ENCODE results near the gene YIF1B.
"Not testable (repeated sequence)": the region's sequence is repeated elsewhere in the genome, so short reads cannot be mapped to it uniquely, and the experiment has no call there.

Gene YIF1B, protein sequence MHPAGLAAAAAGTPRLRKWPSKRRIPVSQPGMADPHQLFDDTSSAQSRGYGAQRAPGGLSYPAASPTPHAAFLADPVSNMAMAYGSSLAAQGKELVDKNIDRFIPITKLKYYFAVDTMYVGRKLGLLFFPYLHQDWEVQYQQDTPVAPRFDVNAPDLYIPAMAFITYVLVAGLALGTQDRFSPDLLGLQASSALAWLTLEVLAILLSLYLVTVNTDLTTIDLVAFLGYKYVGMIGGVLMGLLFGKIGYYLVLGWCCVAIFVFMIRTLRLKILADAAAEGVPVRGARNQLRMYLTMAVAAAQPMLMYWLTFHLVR

GRCh38 chr19:38315657-38316476, at the start of gene YIF1B:
Gene YIF1B, minus strand, starts transcription at chr19:38315947. Its CDS starts 30 bp downstream, at chr19:38315917.
- peak; percentile 98 for DNase-seq (ENCODE audit: low read depth)

DNA sequence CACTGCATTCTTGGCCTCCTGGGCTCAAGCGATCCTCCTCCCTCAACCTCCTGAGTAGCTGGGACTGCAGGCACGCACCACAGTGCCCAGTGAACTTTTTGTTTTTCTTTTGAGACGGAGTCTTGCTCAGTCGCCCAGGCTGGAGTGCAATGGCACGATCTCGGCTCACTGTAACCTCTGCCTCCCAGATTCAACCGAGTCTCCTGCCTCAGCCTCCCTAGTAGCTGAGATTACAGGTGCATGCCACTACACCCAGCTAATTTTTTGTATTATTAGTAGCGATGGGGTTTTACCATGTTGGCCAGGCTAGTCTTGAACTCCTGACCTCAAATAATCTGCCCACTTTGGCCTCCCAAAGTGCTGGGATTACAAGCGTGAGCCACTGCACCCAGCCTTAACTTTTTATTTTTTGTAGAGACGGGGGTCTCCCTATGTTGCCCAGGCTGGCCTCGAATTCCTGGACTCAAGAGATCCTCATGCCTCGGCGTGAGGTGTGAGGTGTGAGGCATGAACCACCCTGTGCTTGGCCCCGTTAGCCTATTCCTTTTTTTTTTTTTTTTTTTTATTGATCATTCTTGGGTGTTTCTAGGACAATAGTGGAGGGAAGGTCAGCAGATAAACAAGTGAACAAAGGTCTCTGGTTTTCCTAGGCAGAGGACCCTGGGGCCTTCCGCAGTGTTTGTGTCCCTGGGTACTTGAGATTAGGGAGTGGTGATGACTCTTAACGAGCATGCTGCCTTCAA, 47.4 kb upstream of the YIF1B start:
- DNase-seq (ENCODE audit: low read depth): not testable (repeated sequence)

GRCh38 chr19:38362076-38362945, 46.6 kb upstream of the YIF1B start:
- peak; percentile 69 for DNase-seq (ENCODE audit: low read depth)

- peak; percentile 57 for DNase-seq (ENCODE audit: low read depth)
Measured at GRCh38 chr19:38361633-38362075, 45.9 kb upstream of the YIF1B start.

DNA sequence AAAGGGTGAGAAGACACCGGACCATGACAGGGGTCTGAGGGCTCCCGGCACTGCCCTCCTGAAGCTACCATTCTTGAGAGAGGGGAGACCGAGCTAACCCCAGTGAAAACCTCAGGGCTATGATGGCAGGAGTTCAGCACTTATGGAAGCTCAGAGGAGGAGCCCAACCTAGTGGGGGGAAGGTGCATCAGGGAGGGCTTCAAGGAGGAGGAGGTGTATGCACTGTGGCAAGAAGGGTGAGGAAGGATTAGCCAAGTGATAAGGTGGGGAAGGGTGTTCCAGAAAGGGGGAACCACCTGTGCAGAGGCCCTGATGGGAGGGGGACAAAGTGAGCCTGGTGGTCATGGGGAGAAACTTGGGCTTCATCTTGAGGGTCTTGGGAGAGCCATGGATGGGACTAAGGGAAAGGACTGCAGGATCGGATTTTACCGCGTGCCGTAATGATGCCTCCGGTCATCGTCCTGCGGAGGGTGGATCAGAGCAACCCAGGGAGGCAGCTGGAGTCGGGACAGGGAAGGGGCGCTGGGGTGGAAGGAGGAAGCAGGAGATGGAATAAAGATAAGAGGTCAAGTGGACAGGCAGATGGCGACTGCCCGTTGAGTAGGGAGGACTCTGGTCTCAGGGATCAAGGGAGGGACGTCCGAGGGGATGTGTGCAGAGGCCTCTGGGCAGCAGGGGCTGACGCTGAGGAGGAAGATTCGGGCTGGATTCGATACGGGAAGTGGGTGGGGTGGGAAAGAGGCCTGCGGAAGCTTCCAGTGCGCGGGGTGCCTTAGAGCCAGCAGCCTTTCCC, 45.3 kb upstream of the YIF1B start:
- DNase-seq (ENCODE audit: low read depth): no peak

DNA sequence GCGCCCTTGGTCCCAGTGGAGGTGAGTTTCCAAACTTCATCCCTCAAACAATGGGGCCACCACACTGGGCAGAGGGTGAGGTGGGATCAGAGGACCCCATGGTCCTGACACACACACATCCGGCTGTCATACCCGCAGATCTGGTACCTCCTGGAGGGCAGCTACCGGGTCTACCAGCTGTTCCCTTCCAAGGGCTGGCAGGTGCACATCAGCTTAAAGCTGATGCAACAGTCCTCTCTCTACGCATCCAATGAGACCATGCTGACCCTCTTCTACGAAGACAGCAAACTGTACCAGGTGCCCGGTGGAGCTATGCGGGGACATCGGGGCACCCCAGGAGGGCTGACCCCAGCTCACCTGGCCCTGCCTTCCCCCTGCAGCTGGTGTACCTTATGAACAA, 44.6 kb upstream of the YIF1B start:
- DNase-seq (ENCODE audit: low read depth): no peak

DNA sequence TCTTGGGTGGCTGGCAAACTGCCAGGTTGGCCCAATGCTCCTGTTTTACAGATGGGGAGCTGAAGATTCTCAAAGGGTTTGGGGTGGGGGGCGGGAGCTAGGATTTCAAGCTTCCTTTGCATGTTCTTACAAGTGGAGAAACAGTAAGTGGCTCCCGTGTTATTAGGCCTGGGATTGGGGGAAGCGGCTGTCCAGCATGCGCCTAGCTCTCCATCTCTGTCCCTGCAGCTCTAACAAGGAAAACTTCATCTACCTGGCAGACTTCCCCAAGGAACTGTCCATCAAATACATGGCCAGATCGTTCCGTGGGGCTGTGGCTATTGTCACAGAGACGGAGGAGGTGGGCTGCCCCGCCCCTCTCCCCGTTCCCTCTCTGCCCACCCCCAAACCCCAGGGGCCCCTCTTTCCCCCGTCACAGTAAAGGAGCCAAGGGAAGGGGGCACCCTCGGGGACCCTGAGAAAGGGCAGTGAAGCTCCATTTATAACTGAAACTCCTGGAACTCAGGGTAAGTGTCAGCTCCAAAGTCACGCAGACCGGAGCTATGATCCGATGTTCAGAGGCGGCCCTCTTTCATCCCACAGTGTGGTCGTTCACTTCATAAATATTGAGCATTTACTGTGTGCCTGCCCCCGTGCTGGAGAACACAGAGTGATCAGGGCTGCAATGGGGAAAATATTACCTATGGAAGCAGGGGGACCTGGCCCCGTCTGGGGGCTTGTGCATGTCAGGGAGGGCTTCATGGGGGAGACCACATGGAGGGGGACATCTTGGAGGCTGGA, 43.7 kb upstream of the YIF1B start:
- DNase-seq (ENCODE audit: low read depth): no peak

DNA sequence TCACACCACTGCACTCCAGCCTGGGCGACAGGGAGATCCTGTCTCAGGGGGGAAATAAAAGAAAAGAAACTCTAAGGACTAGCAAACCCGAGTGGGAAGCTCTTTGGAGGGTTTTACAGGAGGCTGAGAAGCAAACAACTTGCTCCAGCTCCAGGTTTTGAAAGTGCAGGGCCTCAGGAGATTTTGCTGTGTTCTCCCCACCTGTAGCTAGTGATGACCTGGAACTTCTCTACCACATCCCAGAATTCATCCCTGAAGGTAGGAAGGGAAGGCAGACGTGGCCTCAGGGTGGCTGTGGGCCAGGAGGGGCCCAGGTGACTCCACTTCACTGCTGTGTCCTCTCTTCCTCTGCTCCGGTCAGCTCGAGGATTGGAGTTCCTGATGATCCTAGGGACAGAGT, 42.3 kb upstream of the YIF1B start:
- DNase-seq (ENCODE audit: low read depth): no peak

- DNase-seq (ENCODE audit: low read depth): no peak
Measured at GRCh38 chr19:38355728-38356725, 40.3 kb upstream of the YIF1B start.

DNA sequence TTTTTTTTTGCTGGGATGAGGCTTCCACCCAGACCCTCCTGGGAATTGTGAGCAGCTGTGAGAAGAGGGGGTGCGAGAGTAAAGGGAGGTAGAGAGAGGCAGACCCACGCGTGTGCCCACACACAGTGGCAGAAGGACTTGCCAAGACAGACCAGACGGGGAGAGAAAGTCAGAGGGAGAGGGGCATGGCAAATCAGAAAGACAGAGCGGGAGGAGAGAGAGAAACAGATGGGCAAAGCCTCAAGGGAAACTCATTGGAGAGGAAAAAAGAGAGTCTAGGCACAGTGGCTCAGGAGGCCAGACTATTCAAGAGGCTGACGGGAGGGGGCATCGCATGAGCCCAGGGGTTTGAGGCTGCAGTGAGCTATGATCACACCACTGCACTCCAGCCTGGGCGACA, 36.9 kb upstream of the YIF1B start:
- DNase-seq (ENCODE audit: low read depth): no peak

GRCh38 chr19:38351865-38352395, 36.2 kb upstream of the YIF1B start:
- no peak for DNase-seq (ENCODE audit: low read depth)

DNA sequence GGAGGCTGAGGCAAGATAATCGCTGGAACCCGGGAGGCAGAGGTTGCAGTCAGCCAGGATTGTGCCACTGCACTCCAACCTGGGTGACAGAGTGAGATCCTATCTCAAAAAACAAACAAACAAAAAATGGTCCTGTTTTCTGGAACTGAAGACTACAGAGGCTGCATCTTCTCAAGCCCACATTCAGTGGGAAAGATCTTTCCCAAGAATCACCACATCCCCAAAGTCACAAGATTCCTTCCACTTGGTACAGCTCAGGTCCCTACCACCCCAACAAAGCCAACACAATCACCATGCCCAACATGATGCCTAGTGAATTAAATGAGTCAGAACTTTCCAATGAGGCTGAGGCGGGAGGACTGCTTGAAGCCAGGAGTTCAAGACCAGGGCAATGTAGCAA, 35.1 kb upstream of the YIF1B start:
- no peak for DNase-seq (ENCODE audit: low read depth)

GRCh38 chr19:38346837-38347236, 31.1 kb upstream of the YIF1B start:
- no peak for DNase-seq (ENCODE audit: low read depth)

DNA sequence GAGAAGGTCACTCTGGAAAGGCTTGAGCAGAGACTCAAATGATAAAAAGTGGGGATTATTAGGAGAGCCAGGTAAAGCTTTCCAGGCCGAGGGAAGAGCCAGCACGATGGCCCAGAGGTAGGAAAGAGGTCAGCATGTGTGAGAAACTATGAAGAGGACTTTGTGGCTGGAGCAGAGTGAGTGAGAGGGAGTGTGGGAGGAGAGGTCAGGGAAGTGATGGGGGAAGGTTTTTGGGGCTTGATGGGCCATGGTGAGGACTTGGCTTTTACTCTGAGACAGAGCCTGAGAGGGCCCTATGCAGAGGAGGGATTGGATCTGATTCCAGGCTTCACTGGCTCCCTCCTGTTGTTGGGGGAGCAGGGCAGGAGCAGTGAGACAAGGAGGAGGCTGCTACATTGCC, 25.2 kb upstream of the YIF1B start:
- DNase-seq (ENCODE audit: low read depth): no peak

DNA sequence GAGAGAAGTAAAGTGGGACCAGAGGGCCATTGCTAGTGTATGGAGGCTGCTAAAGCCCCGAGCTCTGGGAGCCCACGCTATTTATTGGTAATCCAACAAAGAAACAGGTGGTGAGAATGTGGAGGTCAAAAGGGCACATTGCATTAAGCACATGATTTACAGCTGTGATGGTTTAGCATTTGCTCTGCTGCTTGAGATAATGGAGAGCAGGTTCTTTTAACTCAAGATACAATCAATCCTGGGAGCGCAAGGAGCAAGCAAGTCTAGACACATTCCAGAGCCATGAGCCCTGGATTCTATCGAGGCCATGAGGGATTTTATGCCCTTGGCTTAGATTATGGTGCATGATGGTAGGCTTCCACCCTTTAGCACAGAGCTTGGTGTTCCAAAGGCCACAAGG, 23.3 kb upstream of the YIF1B start:
- not testable (repeated sequence) for DNase-seq (ENCODE audit: low read depth)

DNA sequence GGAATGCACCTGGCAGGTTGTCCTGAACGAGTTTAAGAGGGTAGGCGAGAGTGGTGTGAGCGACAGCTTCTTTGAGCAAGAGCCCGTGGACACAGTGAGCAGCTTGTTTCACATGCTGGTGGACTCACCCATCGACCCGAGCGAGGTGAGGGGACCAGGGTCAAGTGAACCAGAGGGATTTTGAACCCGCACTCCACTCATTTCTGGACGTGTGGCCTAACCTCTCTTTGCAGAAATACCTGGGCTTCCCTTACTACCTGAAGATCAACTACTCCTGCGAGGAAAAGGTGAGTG, 21.6 kb upstream of the YIF1B start:
- DNase-seq (ENCODE audit: low read depth): no peak

DNA sequence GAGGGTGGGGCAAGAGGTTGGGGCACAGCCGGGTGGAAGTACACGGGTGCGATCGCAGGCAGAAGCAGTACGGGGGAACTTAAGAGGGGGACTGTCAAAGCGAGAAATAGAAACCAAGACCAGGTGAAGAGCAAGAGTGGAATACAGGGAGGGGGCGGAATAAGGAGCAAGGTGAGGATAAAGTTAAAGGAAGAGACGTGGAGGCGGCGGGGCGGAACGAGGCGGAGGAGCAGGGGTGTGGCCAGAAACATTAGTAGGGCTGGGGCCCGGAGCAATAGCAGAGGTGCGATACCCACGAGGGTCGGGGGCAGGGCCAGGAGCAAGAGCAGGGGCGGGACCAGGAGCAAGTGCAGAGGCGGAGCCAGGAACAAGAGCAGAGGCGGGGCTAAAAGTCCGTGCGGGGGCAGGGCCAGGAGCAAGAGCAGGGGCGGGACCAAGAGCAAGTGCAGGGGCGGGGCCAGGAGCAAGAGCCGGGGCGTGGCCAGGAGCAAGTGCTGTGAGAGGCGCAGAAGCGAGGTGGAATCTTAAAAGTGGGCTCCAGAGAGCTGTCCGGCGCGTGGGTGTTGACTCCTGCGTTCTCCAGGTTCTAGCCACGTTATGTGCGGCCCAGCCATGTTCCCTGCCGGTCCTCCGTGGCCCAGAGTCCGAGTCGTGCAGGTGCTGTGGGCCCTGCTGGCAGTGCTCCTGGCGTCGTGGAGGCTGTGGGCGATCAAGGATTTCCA, 21.1 kb upstream of the YIF1B start:
- DNase-seq (ENCODE audit: low read depth): peak; percentile 95
